DMS 273 (cell line): Measurements from ENCODE around the gene GPR62.
"Not testable (repeated sequence)": the region's sequence is repeated elsewhere in the genome, so short reads cannot be mapped to it uniquely, and the experiment has no call there.

Experiments used
- DNase-seq: peaks from one replicate; lab custom pipeline; 2025; ENCODE audit not compliant: unreplicated experiment; lab: John Stamatoyannopoulos, UW

Gene GPR62

DNA sequence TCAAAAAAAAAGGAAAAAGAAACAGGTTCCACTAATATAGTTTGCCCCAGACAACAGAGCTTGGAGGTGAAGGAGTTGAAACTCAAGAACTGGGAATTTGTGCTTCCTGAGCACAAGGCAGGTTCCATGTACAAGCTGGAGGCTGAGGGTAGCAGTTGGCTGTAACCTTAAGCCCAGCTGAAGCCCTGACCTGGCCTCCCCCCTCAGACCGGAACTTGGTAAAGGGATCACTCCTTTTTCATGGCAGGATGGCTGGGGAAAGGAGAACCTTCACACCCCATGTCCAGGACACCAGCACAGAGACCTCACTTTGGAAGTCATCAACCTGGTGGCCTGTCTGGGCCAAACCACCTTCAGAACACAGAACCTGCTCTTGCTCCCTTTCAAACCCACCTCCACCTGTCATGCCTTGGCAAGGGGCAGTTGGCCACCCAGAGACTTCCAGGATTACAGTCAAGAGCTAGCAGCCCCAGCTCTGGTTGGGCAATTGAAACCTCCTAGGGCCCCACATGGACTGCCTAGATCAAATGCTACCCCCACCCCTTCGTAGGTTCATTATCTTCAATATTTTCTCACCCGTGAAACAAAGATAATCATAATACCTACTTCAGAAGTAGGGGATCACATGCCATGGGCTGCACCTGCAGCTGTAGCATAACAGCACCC is 37.0 kb downstream of the GPR62 start:
- peak; percentile 59 for DNase-seq

DNA sequence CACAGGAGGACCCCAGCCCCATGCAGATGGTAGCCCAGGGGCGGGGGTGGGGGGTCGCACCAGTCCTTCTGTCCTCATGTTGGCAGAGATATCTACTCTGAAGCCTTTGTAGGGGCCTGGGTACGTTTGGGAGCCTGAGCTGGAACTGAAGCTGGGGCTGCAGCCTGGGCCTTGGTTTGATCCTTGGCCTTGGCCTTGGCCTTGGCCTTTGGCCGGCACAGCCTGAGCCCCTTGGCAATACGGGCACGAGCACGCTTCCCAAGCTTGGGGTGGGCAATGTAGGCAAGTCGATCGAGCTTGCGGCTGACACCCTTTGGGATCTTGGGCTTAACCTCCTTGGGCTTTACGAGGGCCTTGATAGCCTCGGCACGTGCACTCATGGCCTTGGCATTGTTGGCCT is 38.5 kb downstream of the GPR62 start:
- not testable (repeated sequence) for DNase-seq

DNA sequence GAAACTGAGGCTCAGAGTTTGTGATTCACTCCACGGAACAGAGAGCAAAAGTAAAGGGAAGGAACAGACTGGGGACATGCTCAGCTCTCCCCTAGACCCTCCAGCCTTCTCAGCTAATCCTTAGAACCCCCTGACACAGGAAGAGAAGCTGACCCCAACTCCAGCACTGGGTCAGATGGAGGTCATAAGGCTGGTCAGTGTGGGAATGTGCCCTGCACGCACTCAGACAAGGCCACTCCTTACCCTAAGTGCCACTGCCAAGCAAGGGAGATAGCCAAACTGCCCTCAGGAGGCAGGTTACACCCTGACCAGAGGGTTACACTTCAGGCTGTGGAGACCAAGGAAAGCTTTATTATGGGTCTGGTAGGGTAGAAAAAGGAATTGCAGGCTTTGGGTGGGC is 39.3 kb downstream of the GPR62 start:
- no peak for DNase-seq

DNA sequence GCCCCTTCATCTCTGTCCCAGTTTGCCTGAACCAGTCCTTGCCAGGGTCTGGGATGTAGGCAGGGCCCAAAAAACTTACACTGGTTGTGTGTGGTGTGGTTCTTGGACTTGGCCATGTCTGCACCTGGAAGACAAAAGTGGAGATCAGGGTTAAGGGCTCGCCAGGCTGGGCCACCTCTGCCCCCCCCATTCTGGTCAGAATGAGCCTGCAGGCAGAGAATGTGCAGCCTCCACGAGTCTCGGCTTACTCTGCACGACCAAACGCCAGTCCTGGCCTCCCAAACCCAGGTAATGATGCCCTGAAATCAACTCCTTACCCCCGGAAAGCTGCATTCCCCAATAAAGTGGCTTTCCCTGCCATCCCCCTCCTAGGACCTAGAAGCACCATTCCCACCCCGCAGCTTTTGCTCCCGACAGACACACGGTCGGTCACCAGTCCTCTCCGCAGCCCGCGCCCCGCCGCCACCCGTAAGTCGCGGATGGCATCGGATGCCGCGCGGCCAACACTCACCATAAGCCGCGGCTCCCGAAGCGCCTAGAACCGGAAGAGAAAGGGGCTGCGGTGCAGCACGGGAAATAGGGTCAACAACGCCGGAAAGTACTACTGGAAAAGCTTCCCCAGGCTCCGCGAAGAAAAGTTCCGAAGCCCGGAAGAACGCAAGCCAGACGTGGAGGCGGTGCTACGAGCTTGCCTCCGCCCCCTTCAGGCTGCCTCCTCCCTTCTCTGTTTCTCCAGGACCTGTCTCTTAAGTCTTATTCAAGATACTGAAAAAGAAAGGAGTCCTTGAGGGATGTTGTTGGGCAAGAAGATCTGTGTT is 40.4 kb downstream of the GPR62 start, which contains the start of gene RPL29:
TSS of gene RPL29 (minus strand) at position 550 of the 818 bp plus-strand sequence. CDS start at position 116, 434 bp downstream.
- DNase-seq, result peak; percentile 94

DNA sequence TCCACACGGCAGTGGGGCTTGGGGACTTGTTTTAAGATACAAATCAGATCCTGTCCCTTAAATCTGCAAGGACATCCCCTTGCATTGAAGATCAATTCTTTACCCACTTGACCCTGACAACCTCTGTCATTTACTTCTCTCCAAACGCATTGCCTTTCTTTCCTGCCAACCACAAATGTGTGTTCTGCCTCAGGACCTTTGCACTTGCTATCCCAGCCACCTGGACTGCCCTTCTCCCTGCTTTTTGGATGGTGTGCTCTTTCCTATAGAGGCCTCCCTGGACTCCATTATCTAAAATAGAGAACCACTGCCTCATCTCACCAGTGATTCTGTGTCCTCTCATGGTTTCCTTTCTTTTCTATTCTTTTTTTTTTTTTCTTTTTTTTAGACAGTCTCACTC is 42.0 kb downstream of the GPR62 start:
- DNase-seq, result no peak

DNA sequence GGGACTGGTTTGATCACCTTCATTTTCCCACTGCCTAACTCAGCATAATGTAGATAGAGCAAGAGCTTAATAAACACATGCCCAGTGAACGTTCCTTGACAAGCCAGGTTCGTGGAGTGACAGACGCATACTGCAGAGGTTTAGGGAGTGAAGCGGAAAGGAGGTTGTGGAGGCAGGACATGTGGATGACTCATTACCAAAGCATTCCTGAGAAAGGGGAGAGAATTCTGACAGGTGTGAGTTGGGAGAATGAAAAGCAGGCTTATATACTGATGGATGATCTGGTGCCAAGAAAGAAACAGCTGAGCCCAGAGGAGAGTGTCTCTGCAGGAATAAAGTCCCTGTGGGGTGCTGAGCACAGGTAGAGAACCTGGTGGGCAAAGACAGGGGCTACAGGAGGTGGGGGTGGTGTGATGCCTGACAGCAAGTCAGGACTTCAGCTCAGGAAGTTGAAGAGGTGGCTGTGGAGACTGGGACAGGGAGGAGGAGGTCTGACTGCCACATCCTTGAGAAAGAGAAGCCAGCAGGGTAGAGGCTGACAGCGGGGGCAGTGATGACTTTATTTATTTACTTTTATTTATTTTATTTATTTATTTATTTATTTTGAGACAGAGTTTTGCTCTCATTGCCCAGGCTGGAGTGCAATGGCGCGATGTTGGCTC is 42.9 kb downstream of the GPR62 start:
- DNase-seq, result no peak

DNA sequence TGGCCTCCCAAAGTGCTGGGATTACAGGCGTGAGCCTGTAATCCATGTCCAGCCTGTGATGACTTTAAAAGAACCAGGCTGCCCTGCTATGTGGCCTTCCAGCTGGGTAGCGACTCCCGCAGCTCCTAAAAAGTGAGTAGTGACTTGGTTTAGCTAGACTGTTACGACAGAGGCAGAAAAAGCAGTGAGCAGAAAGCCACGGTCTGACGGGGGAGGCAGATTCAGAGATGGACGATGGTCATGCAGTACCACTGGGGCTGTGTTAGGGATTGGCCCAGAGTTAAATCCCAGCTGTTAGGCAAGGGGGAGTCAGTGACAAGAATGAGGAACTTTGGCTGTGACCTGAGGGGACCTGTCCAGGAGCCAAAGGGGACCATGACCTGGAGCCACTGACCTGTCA is 43.6 kb downstream of the GPR62 start:
- DNase-seq, result no peak

DNA sequence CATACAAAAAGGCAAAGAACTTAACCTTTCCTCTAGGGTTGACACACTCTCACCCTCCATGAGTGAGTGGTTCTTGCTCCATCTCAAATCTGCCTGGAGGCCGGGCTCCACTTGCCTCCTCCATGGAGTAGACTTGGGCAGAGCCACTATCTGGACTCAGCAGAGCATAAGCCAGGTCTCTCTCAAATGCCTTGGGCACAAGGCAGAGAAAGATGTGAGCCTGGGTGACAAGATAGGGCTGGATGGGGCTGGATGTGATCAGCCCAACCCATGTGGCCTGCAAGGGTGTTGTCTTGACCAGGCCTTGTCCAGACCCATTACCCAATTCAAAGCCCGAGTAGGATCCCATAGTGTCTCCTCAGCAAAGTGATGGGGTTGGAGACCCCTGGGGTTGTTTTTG is 44.7 kb downstream of the GPR62 start:
- no peak for DNase-seq

DNA sequence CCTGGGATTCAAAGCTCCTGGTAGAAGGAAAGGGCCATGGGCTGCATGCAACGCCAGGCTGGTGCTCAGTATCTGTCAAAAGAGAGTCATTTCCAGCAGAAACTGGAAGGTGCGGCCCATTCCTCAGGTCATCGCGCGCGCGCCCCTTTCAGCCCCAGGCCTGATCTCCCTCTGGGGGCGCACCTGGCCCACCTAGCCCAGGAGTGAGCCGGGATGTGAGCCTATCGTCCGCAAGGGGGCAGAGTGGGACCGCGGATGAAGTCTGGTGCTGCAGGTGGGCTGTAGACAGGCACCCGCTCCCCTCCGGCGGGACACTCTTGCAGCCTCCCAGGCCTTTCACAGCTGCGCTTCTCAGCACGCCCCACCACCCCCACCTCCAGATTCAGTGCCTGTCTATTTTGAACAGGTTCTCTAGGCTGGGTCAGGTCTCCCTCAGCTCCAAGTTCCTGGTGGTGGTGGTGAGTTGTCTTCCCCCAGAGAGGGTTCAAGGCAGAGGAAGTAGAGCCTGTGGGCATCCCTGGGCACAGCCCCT is 46.3 kb downstream of the GPR62 start:
- DNase-seq, result peak; percentile 90

DNA sequence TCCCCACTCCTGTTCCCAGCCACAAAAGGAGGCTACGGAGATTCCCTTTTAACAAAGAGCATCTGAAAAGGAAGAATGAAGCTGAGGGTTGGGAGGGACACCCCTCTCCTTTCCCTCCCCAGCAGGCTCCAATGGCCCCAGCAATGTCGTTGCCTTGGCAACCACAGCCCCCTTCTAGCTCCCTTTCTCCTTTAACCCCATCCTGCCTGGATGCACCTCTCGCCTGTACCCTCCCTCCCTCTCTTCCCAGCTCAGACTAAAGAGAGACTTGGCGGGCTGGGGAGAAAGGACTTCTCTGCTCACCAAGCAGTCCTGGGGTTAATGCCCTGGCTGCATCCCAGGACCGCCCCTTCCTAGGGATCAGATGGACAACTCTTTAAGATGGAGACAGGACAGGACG is 47.6 kb downstream of the GPR62 start:
- no peak for DNase-seq

DNA sequence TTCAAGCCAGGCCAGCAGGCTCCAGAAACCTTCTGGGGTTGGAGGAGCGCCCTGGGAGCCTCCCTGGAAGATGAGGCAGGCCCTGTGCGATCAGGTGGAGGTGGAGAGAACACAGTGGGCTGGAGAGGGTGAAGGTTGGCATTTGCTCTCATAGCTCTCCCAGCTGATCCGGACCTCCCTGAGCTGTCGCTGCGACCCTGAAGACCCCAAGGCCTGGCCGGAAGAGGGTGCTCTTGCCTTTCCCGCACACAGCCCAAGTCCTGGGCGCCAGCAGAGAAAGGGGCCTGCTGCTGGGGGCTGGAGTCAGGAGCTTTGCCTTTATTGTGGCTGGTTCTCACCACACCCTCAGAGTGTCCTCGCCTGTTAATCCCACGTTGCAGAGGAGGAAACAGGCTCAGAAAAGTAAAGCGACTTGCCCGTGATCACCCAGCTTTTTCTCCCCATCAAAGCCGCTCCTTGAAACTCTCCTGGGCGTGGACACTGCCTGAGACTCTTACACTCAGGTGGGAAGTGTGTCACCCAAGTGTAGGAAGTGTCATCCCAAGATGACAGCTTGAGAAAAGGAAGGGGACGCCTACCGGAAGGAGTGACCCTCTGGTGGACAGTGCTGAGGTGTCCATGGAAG is 49.1 kb downstream of the GPR62 start:
- DNase-seq, result peak; percentile 80

DNA sequence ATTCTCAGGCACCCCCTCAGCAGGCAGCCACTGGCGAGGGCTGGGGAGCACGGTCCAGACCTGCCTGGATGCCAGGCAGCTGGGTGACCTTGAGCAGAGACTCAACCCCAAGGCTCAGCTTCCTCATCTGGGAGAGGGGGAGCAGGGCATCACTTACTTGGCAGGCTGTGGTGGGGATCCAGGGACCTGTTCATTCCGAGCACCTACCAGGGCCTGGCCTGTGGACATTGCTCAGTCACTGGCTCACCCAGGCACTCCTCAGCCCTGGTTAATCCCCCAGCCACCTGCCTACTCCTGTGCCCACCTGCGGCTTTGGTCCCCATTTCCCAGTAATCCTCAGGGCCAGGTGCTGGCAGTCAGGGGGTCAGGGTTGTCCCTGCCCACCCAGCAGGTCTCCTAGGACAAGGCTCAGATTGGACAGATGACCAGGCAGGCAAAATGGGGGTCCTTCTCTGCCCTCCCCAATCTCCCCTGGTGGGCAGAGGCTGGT is 49.8 kb downstream of the GPR62 start:
- DNase-seq, result no peak

DNA sequence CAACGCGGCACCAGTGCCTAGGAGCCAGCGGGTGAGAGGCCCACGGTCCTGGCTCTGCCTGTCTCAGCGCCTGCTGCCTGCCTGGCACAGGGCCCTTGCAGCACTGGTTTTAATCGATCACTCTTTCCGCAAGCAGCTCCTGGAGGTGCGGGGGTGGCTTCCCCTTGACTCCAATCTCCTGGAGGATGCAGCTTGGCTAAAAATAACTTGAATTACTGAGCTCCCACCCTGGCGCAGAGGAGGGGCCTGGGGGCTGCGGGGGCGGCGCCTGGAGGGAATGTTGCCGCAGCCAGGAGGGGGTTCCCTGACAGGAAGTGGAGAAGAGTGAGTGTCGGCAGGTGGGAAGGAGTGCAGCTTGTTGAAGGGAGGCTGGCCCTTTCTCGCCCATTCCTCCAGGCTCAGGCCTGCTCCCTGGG is 50.4 kb downstream of the GPR62 start:
- peak; percentile 64 for DNase-seq

DNA sequence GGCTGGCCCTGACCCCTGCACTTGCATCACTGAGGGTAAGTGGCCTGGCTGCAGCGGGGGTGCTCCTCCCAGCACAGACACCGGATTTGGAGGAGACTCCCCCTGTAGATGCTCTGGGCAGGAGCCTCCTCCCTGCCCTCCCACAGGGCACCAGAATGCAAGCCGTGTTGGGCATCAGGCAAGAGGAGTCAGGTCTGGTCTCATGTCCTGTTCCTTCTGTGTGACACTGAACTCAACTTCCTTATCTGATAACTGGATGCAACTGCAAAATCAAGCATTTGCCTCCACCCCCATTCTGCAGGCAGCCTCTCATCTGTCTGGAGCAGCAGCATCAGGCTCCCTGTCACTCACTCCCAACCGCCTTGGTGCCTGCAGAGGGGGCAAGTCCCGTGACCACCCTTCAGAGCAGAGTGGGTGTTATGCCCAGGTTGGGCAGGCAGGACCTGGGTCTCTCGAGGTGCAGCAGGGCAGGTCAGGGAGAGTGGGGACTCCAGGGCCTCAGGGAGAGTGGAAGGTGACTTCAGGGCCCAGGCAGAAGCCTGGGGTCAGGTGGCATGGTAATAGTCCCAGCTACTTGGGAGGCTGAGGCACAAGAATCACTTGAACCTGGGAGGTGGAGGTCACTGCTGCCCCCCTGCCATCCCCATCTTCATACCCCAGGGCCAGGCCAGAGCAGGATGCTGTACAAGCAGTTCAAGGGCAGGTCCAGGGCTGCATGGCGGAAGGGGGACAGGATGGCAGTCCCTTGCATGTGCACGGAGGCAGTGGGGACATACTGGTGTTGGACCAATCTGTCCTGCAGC is 51.0 kb downstream of the GPR62 start:
- no peak for DNase-seq

DNA sequence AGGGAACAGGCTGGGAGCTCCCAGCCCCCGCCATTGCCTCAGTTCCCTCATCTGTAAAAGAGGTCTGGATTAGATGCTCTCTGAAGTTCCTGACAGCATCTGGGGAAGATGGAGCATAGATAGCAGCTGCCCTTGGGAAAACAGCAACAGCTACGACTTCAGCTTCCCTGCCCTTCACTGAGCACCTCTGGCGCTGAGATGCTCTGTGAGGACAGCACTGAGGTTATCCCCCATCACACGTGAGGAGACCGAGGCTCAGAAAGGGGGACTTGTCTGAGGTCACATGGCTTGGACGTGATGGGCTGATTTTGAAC is 51.6 kb downstream of the GPR62 start:
- no peak for DNase-seq
